NCI-H446 (cell line): ENCODE measurements around the gene THEMIS.
A peak's percentile ranks its signal among the peaks of the same experiment; 100 is the strongest.
"Not testable (repeated sequence)": the region's sequence is repeated elsewhere in the genome, so short reads cannot be mapped to it uniquely, and the experiment has no call there.

Experiments used
- DNase-seq, 2 experiments: peaks; one replicate each; lab custom pipeline; 2025; lab: John Stamatoyannopoulos, UW

Gene THEMIS, protein sequence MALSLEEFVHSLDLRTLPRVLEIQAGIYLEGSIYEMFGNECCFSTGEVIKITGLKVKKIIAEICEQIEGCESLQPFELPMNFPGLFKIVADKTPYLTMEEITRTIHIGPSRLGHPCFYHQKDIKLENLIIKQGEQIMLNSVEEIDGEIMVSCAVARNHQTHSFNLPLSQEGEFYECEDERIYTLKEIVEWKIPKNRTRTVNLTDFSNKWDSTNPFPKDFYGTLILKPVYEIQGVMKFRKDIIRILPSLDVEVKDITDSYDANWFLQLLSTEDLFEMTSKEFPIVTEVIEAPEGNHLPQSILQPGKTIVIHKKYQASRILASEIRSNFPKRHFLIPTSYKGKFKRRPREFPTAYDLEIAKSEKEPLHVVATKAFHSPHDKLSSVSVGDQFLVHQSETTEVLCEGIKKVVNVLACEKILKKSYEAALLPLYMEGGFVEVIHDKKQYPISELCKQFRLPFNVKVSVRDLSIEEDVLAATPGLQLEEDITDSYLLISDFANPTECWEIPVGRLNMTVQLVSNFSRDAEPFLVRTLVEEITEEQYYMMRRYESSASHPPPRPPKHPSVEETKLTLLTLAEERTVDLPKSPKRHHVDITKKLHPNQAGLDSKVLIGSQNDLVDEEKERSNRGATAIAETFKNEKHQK

DNA sequence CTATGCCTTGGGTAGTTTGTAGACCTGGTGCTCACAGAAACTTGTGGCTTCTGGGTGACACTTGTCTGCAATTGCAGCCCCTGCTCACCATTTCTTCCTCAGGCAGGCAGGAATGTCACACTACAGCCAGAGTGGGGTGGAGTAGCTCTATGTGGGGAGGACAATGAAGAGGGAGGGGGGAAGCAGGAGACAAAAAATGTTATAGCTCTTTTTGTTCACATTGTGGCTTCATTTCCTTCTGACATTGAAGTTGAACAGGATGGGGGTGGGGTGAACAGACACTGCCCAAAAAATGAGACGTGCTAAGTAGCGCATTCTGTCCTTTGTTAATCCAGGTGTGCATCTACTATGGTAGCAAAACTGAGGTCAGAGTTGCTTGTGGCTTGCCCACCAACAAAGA lies at the start of gene THEMIS:
TSS of gene THEMIS (minus strand) at position 124 of the 400 bp plus-strand sequence. CDS start 126 bp downstream, outside the sequence.
- DNase-seq = no peak

DNA sequence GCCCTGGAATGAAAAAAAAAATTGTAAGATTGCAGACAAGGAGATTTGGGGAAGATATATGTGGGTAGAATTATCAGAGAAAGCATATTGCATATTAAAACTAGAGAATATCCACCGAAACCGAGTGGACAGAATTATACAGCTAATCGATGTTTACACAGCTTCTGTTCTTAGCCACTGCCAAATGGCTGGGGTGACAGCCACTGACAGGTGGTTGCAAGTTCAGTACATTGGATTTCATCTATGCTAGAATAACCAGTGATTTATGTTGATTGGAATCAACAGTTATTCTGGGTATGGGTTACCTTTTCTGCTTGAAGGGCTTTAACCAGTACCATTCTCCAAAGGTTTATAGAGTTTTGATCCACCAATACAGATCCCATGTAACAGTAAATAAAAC lies 48.4 kb upstream of the THEMIS start:
- DNase-seq = peak in 1 of 2 experiments; percentile 1

DNA sequence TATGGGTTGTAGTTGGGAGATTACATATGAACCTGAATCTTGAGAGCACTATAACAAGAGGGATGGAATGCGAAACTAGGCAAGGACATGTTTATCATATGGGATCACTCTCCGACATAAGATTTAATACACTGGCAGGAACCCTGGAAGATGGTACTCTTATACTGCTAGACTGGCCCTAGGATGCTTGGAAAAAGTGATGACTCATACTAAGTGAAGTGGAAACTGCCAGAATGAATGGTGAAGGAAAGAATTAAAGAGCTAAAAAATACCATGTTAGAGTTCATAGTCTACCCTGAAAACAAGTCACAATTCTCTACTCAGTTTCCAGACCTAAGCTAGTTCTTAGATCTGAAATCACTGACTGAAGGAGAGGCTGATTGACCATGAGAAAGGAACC lies 45.5 kb upstream of the THEMIS start:
- DNase-seq = no peak

DNA sequence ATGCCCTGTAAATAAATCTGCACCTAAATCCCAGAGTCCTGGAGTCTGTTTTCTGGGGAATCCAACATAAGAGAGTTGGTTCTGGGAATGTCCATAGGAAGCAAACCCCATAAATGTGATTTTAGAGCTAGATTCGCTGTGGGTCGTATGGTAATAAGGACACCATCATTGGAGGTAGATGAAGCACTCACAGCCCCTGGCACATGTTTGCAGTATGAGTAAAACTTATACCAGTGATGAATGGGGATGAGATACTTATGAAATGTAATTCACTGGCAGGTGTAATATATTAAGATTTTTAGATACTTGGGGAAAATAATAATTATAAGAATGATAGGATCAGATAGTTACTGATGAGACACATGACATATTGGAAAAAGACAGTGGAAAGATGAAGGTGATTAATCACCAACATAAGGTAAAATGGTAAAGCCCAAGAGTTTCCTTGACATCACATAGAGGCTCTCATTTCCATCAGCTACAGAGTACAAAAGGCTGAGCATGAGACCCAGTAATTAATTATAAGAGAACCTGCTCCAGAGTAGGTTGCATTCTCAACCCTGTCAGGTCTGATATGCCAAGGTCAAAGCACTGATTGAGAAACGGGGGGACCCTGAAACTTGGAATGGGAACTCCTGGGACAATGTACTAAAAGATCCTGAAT lies 44.7 kb upstream of the THEMIS start:
- DNase-seq = no peak

DNA sequence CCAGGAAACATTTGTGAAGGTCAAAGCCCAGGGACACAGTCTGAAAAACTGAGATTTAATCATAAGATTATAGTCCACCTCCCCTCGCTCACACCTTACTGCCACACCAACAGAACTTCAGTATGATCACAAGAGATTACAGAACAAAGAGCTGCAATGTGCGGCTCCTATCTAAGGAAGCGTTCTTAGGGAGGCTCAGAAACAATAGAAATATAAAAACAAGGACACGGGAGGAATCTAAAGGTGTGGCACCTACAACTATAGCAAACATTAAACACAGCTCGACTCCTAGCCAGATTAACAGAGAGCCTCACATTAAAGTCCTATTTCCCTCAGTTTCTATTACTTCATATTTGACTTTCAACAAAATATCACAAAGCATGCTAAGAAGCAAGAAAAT lies 40.4 kb upstream of the THEMIS start:
- DNase-seq = no peak

DNA sequence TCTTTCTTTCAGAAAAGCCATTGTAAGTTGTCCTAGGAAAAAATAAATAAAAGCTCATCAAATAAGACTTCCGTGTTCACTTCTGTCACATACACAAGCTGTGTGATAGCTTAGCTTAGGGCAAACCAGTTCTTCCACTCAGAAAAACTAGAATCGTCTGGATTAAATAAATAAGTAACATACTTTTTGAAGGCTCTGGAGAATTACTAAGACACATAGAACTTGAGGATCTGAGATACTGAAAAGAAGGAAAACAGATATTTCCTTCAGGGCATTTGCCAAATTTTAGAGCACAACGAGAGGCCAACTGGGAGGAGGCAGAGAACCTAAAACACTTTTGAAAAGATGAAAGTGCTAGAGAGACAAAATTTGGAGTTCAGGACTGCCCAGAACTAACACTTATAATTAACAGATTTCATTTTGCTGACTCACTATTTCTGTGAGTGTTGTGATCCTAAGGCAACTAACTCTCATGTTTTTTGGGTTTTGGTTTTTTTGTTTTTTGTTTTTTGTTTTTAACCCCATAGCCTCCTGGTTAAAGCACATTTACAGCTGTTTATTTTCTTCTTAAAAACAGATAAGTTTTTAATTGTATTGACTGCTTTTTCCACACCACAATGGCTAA lies 38.7 kb upstream of the THEMIS start:
- no peak for DNase-seq

DNA sequence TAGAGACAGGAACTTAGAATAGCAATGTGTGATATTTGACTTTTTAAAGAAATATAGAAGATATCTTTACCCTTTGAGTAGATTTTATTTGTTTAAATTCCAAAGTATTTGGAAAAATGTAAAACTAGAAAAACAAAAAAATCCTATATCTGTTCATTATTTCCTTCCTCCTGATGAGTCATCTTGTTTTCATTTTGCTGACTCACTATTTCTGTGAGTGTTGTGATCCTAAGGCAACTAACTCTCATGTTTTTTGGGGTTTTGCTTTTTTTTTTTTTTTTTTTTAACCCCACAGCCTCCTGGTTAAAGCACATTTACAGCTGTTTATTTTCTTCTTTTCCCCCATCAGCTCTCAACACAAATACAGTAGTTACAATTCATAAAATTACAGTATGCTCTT lies 37.8 kb upstream of the THEMIS start:
- no peak for DNase-seq

DNA sequence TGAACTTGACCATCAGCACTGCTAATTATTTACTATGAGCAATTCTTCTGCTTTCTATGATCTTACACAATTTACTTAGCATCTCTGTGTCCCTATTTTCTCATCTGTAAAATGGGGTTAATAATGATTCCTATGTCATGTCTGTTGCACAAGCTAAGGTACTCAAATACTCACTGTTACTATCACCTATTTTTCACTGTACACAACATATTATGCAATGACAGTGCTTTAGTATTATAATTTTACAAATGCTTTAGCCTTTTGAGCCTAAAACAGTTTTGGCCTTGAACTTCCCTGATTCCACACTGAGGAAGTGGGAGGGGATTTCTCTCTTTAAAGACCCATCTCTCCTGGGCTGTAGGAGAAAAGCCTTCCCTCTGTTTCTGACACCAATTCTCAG lies 36.9 kb upstream of the THEMIS start:
- no peak for DNase-seq

DNA sequence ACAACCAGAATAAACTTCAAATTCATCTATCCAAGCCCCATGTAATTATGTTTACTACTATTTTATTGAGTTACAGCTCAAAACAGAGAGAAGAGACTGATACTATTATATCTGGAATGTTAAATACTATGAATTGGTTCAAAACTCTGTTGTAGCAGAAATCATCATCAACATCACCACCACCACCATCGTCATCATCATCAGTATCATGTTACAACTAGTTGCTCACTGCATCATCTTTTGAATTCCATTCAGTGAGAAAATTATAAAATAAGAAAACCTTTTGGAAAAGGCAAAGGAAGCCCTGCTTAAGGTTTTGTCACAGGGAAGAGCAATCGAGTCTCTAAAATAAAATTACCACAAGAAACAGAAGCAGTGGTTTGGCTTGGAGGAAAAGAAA lies 36.2 kb upstream of the THEMIS start:
- DNase-seq = no peak

DNA sequence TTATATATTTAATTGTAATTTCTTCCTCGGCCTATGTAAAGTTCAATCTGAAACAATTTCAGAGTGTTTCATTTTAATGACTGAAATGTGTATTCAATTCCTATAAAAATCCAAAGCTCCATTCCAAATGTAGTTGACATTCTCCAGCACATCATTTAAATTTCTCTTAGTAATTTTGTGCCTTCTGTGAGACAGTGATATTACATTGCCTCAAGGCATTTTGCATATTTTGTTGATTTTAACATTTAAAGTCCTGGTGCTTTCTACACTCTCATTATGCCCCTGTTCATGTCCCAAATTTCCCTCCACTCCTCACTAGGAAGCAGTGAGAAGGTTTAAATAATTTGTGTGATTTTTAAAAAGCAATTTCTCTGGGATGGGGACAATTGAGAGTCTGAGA lies 34.1 kb upstream of the THEMIS start:
- DNase-seq = no peak

DNA sequence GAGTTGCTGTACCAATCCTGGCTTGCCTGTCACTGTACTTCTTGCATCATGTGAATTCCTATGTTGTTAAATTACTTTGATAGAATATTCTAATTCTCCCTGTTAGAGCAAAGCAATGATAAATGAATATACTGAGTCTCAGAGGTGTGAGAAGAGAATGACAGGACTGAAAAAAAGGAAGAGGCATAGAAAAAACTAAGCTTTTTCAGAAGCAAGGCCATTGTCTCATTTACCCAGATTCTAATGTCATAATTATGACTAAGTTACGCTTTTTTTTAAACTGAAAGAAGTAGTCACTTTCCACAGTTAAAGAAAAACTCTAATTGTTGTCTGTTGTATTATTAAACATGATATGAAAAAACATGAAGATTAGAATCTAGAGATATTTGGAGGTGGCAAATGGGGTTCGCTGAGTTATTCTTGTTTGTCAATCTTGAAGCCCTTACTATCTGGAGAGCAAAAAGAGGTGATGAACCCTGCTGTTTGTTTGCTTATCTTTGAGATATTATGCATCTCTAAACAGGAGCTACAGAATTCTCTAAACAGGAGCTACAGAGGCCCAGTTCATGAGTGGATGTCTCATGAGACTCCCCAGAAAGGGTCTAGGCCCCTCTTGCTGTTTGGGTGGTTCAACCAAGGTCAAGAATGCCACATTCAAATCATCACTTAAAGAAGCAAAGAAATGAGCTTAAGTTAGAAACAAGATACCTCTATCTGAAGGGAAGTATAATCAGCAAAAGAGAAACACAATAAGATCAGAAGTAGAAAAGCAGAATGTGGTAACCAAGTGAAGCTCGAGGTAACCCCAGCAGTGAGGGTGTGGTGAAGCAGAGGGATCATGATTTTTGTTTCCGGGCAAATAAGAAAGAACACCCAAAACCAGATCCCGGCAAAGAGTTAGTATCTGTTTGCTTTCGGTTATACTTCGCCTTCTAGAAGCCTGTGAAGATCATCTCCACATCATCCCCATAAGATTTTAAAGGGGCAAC lies 33.3 kb upstream of the THEMIS start:
- DNase-seq = no peak

DNA sequence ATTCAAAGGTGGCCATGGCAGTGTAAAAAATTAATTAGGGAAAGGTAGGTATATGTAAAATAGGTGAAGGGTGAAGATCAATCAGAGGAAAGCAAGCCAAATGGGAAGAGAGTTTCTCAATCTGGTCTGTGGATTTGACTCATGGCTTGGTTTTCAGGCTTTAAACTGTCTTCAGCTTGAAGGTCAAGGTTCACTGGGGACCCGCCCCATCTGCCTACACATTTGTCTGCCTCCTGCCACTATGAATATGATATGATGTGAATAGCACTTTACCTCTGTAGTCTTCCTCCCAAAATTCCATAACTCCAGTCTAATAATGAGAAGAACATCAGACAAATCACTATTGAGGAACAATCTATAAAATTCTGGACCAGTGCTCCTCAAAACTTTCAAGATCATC lies 32.3 kb upstream of the THEMIS start:
- no peak for DNase-seq

DNA sequence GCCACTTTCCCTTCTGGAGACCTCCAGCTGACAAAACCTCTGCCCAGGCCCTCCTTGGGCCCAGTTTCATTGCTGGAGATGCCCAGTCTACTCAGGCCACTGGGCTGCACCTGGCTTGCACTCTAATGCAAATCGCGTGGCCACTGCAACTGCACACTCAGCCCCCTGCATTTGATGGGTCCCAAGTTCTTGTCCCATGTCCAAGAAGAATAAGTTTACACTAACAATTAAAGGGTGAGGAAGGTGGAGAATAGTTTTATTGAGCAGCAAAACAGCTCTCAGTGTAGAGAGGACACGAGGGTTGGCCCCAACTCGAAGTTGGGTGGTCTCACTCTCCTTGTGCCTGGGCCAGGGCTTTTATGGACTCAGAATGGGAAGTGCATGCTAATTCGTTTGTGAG lies 31.9 kb upstream of the THEMIS start:
- DNase-seq = no peak

DNA sequence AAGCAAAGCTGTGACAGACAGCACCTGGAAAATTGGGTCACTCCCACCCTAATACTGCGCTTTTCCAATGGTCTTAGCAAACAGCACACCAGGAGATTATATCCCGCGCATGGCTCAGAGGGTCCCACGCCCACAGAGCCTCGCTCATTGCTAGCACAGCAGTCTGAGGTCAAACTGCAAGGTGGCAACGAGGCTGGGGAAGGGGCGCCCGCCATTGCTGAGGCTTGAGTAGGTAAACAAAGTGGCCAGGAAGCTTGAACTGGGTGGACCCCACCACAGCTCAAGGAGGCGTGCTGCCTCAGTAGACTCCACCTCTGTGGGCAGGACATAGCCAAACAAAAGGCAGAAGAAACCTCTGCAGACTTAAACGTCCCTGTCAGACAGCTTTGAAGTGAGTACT lies 25.6 kb upstream of the THEMIS start:
- DNase-seq = not testable (repeated sequence)

DNA sequence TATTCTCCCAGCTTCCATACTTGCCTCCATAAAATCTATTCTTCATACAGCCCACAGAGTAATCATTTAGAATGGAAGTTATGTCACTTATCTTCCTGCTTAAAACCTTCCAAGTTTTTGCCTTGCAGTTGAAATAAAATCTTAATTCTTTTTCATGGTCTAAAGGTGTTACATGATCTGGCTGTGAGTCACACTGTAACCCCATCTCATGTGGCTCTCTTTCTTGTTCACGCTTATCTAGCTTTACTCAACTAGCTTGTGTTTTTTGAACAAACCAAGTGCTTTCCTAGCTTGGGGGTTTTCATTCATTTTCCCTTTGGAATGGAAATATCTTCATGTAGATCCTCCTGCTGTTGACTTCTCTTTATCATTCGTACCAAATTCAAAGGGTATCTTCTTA lies 23.6 kb upstream of the THEMIS start:
- DNase-seq = no peak

DNA sequence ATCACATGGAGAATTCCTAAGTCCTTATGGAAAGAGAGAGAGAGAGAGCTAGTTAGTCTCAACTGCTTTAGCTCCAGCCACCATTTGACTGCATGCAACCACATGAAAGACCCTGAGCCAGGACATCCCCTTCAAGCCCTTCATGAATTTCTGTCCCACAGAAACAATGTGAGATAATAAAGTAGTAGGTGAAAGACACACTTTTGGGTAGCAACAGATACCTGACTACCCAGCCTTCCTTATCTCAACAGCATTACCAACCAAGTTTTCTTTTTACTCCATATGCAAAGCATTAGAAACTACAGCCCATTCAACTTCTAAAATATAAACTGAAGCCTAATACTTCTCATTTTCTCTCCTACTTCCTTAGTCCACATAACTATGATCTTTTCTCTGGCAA lies 23.2 kb upstream of the THEMIS start:
- DNase-seq = no peak

DNA sequence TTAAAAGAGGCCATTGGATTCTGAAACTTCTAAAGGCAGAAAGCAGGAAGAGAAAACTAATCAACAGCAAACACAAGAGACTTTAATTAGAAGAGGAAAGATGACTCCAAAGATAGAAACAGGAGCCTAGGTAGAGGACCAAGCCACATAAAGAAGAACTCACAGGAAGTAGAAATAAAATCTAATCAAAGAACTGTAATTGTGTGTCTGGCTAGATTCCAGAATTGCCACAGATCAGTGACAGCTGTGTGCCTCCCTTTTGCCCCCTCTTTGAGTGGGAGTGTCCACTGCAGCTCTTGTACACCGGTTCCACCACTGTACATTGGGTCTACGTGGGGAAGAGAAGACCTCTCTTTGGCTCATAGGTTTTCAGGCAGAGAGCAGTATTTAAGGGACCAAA lies 22.3 kb upstream of the THEMIS start:
- DNase-seq = no peak

DNA sequence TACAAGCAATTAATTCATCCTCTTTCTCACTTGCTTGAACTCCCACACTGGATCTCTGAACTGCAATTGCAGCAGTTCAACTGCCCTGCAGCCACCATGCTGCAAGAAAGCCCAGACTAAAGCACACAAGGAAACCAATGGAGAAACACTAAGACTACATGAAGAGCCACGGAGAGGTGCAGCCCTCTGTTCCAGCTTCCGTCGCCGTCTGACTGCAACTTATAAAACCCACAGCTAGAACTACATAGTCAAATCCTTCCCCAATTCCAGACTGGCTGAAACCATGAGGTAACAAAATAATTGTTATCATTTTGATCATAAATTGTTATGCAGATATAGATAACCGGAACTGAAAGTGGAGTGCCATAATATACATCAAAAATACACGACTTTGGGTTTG lies 21.1 kb upstream of the THEMIS start:
- no peak for DNase-seq

DNA sequence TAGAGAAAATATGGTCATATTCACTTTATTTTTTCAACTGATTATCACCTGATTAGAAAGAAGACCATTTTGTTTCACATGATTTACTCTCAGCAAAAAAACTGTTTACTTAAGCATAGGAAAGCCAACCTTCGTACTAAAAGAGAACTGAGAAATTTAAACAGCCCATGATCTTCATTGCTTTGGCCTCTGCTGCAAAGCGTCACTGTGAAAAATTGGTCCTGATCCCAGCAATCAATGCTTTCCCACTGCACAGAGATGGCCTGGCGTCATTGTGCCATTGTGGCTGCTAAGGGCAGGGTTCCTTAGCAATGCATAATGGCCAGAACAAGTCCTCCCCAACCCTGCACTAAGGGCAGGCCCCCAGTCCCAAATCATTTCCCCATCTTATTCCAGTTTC lies 19.9 kb upstream of the THEMIS start:
- no peak for DNase-seq

DNA sequence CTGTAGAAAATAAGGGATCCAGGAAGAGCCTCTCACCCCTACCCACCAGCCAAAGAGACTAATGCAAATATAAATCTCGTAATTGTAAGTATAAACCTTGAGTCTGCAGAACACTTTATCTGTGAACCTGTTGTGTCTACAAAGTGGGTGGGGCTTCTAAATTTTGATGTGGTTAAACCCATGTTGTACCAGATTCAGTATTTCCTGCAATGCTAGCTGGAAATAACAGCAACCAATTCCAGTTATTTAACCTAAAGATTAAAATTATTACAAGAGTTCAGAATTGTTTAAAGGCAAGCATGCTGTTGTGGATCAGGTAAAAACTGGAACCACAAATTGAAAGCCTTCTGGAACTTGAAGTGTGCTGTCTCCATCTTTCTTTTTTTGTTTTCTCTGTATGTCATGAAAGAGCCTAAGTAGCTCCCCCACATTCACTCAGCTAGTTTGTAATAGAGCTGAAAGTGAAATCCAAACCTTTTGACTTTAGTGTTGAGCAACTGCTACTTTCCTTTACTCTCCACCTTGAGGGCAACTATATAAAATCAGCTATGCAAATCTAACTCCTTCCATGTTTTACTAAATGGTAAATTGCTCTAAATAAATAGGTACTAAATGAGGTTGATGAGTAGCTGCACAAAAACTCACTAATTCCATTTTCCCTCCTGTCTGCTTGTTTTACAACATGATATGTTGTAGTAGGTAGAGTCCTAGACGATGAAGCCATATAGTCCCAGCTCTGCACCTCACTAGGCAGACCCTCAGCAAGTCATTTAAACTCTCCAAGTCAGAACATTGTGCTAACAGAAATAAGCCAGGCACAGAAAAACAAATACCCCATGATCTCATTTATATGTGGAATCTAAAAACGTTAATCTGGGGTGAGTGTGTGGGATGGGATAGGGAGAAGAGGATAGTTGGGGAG lies 17.9 kb upstream of the THEMIS start:
- no peak for DNase-seq
